ENCODE results near the gene DSCAML1. TPM values are rescaled to one million over a fixed set of nuclear protein-coding genes. Genes with fewer than 3 reads are reported as not detected.

The DSCAML1 gene
- total RNA-seq, 1 experiment from 2014 or later, result not detected

GRCh38 chr11:117640041-117640440 lies 157.0 kb downstream of the DSCAML1 start:
- no peaks in the 10 kb centered on the region for H4K20me1 ChIP-seq (ENCODE audit: insufficient read depth)
- H3K4me2 ChIP-seq (ENCODE audit: low read length), result no peak overlapping the region
- no peaks in the 10 kb centered on the region for H3K36me3 ChIP-seq (ENCODE audit: control insufficient read depth in 1 of 2, insufficient read depth in 2 of 2, low read length in 2 of 2)
- no peak overlapping the region for H2AFZ ChIP-seq (ENCODE audit: low read depth, low read length, poor library complexity, severe bottlenecking)
- DNase-seq (ENCODE audit: low read depth, low spot score) (no peak), ATAC-seq (no peak)
- BruUV-seq (replicated peaks), result no TSS peak
- H3K9ac ChIP-seq (ENCODE audit: low read length), result no peak overlapping the region
- RAD21 ChIA-PET (ENCODE audit: low non-redundant PET in 1 of 2, low total read pairs in 2 of 2, uncharacterized antibody in 2 of 2, unreplicated experiment in 2 of 2), result no interaction called here
- H3K9me3 ChIP-seq (ENCODE audit: control insufficient read depth in 1 of 2, insufficient read depth in 1 of 2, low read depth in 1 of 2, low read length in 2 of 2), result no peaks in the 10 kb centered on the region
- CTCF ChIA-PET, result no interaction called here
- H3K27me3 ChIP-seq (ENCODE audit: insufficient read depth, low read length), result peaks cover 49% of the 10 kb centered on the region
- intact Hi-C loops (cut with micrococcal nuclease), result no loop called here
- H3K27ac ChIP-seq (ENCODE audit: low read depth, low read length), result no peak overlapping the region
- H3K4me3 ChIP-seq (replicated peaks in 1 of 2; ENCODE audit: low read depth in 1 of 2, low read length in 2 of 2), result no peak overlapping the region
- H3K9me2 ChIP-seq (ENCODE audit: insufficient read depth), result no peaks in the 10 kb centered on the region
- no peaks in the 10 kb centered on the region for H3K79me2 ChIP-seq (ENCODE audit: insufficient read depth, low read length)
- POLR2A ChIA-PET, result no interaction called here
- no peak for TF ChIP-seq SIN3A (IDR thresholded peaks at IDR 0.05; ENCODE audit: low read depth)
- TF ChIP-seq JUND (IDR thresholded peaks at IDR 0.05), result no peak
- no peak for TF ChIP-seq EZH2 (IDR thresholded peaks at IDR 0.05)
- TF ChIP-seq CTCF (IDR thresholded peaks at IDR 0.05 in 2 of 3, conservative IDR thresholded peaks at IDR 0.05 in 1 of 3; ENCODE audit: borderline replicate concordance in 1 of 3, insufficient read depth in 1 of 3, low read depth in 2 of 3, low read length in 2 of 3), result no peak
- TF ChIP-seq ZNF274 (IDR thresholded peaks at IDR 0.05; ENCODE audit: low read depth, low read length), result no peak
- TF ChIP-seq FOSL1 (IDR thresholded peaks at IDR 0.05; ENCODE audit: low read depth), result no peak
- TF ChIP-seq CBX3 (IDR thresholded peaks at IDR 0.05; ENCODE audit: low read depth), result no peak
- no peak for TF ChIP-seq POLR2A (IDR thresholded peaks at IDR 0.05; ENCODE audit: borderline replicate concordance, extremely low read depth, insufficient read depth, insufficient read length)
- TF ChIP-seq CEBPB (IDR thresholded peaks at IDR 0.05; ENCODE audit: low read depth), result no peak
- TF ChIP-seq YY1 (IDR thresholded peaks at IDR 0.05; ENCODE audit: extremely low read depth, insufficient replicate concordance, low read depth, low read length), result no peak
- no peak for TF ChIP-seq TCF7L2 (IDR thresholded peaks at IDR 0.05; ENCODE audit: borderline replicate concordance, extremely low read depth, insufficient read depth, insufficient read length)
- TF ChIP-seq REST (IDR thresholded peaks at IDR 0.05; ENCODE audit: low read depth), result no peak
- TF ChIP-seq SRF (IDR thresholded peaks at IDR 0.05; ENCODE audit: low read depth), result no peak
- TF ChIP-seq EGR1 (IDR thresholded peaks at IDR 0.05; ENCODE audit: low read depth), result no peak
- TF ChIP-seq ATF3 (IDR thresholded peaks at IDR 0.05), result no peak
- no peak for TF ChIP-seq ELF1 (IDR thresholded peaks at IDR 0.05; ENCODE audit: borderline replicate concordance, low read depth)
- no peak for TF ChIP-seq MAX (IDR thresholded peaks at IDR 0.05)
- TF ChIP-seq ZBTB33 (IDR thresholded peaks at IDR 0.05; ENCODE audit: extremely low read depth, insufficient replicate concordance, low read length), result no peak
- no peaks in the 10 kb centered on the region for H3K4me1 ChIP-seq (ENCODE audit: control insufficient read depth in 1 of 2, insufficient read depth in 2 of 2, low read length in 2 of 2)

All from HCT116 (cell line).